GM18498 (cell line): ENCODE measurements around the gene CPNE4.

Experiments used
- ATAC-seq: cut with Tn5 transposase; IDR thresholded peaks from one replicate; pipeline ENCODE4 v1.9.1; 2021; ENCODE audit warnings: mild to moderate bottlenecking, moderate library complexity; ENCODE audit not compliant: unreplicated experiment

The CPNE4 gene

GRCh38 chr3:131708241-131708640 is 326.6 kb downstream of the CPNE4 start:
- ATAC-seq, result no peak

- ATAC-seq, result peak; percentile 81
Measured at GRCh38 chr3:131705558-131706051, 329.2 kb downstream of the CPNE4 start.

GRCh38 chr3:131705099-131705498 is 329.7 kb downstream of the CPNE4 start:
- no peak for ATAC-seq

- ATAC-seq, result no peak
Measured at GRCh38 chr3:131704098-131704497, 330.7 kb downstream of the CPNE4 start.

- ATAC-seq, result no peak
Measured at GRCh38 chr3:131702146-131702545, 332.7 kb downstream of the CPNE4 start.

GRCh38 chr3:131701153-131701770 is 333.6 kb downstream of the CPNE4 start:
- ATAC-seq, result no peak

- ATAC-seq, result no peak
Measured at GRCh38 chr3:131699001-131699400, 335.8 kb downstream of the CPNE4 start.

GRCh38 chr3:131694376-131694775 is 340.4 kb downstream of the CPNE4 start:
- ATAC-seq, result no peak

GRCh38 chr3:131692356-131692755 is 342.5 kb downstream of the CPNE4 start:
- no peak for ATAC-seq

- peak; percentile 65 for ATAC-seq
Measured at GRCh38 chr3:131690800-131691199, 344.0 kb downstream of the CPNE4 start.

GRCh38 chr3:131688370-131688769 is 346.4 kb downstream of the CPNE4 start:
- no peak for ATAC-seq

- no peak for ATAC-seq
Measured at GRCh38 chr3:131669600-131669999, 365.2 kb downstream of the CPNE4 start.

GRCh38 chr3:131658771-131659170 is 376.0 kb downstream of the CPNE4 start:
- ATAC-seq, result no peak

GRCh38 chr3:131658115-131658514 is 376.7 kb downstream of the CPNE4 start:
- ATAC-seq, result no peak

- ATAC-seq, result no peak
Measured at GRCh38 chr3:131655070-131655690, 379.6 kb downstream of the CPNE4 start.

GRCh38 chr3:131645638-131646037 is 389.2 kb downstream of the CPNE4 start:
- no peak for ATAC-seq

- ATAC-seq, result no peak
Measured at GRCh38 chr3:131636266-131636775, 398.5 kb downstream of the CPNE4 start.

GRCh38 chr3:131630807-131631206 is 404.0 kb downstream of the CPNE4 start:
- ATAC-seq, result no peak

- peak; percentile 99 for ATAC-seq
Measured at GRCh38 chr3:131630097-131630496, 404.7 kb downstream of the CPNE4 start.

- no peak for ATAC-seq
Measured at GRCh38 chr3:131623431-131623830, 411.4 kb downstream of the CPNE4 start.

- no peak for ATAC-seq
Measured at GRCh38 chr3:131622726-131623125, 412.1 kb downstream of the CPNE4 start.

- ATAC-seq, result no peak
Measured at GRCh38 chr3:131620977-131621376, 413.8 kb downstream of the CPNE4 start.
